ENCODE measurements around the gene RYR3.

DNA sequence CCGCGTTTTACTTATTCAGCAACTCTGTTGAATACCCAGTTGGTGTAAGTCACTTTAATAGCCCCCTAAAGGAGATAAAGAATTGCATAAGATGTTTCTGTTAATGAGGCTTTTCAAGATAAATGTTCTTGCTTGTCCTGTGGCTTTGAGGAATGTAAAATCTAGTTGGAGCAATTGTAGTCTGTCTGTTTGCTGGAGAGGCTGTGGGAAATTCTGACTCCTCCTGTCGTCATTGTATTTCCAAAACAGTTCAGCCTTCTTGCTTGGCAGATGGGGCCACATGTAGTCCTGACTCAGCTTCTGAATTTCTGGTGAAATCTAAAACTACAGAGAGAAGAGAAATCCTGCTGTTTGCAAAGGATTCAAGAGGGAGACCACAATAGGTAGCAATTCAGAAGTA, 114.4 kb downstream of the RYR3 start:
- TF ChIP-seq, protein P1, sequence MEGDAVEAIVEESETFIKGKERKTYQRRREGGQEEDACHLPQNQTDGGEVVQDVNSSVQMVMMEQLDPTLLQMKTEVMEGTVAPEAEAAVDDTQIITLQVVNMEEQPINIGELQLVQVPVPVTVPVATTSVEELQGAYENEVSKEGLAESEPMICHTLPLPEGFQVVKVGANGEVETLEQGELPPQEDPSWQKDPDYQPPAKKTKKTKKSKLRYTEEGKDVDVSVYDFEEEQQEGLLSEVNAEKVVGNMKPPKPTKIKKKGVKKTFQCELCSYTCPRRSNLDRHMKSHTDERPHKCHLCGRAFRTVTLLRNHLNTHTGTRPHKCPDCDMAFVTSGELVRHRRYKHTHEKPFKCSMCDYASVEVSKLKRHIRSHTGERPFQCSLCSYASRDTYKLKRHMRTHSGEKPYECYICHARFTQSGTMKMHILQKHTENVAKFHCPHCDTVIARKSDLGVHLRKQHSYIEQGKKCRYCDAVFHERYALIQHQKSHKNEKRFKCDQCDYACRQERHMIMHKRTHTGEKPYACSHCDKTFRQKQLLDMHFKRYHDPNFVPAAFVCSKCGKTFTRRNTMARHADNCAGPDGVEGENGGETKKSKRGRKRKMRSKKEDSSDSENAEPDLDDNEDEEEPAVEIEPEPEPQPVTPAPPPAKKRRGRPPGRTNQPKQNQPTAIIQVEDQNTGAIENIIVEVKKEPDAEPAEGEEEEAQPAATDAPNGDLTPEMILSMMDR (IDR thresholded peaks at IDR 0.05; ENCODE audit: insufficient read depth, low read length, poor library complexity, severe bottlenecking) = no peak
- TF ChIP-seq EZH2phosphoT487 (conservative IDR thresholded peaks at IDR 0.05; ENCODE audit: low read length) = no peak

Measured in SU-DHL-6 (cell line).